GM12874 (cell line): ENCODE results near the gene RGS19.

Experiments used
- TF ChIP-seq, protein P1 (sequence below): IDR thresholded peaks from 2 replicates; pipeline ENCODE4 v1.5.1; 2011; ENCODE audit warnings: low read depth, mild to moderate bottlenecking, control low read depth, low read length, moderate library complexity; ENCODE audit not compliant: insufficient read depth

The RGS19 gene

DNA sequence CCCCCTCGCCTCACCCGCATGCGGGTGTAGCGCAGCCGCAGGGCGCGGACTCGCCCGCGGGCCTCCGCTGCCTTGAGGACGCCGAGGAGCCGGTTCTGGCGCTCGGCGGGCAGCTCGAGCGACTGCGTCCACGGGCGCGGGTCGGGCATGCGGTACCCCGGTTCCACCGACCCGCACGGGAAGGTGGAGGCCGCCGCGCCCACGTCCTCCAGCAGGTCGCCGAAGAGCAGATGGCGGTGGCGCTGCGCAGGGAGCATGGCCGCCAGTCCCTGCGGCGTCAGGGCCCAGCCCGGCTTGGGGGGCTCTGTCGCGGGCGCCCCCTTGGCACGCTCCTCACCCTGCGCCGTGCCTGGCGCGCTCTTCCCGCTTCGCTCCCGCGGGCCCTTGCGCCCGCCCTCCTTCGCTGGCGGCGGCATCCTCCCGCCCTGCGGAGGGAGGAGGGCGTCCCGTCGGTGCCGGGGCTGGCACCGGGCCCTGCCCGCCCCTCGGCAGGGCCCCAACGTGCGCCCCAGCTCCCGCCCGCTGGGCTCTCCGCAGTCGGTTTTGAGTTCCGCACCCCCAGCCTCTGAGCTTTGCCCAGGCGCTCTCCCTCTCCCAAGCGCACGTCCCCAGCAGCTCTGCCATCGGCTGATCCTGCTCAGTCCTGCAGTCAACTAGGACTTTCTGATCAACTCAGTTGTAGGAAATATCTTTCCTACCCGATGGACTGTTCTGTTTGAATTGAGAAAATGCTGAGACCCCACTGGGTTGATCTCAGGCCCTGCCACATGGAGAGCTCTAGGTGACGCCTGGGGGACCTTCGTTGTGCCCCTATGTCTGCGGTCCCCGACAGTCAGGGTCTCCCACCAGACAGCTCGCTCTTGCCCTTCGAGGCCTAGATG is 4.7 kb upstream of the RGS19 start, which contains the start of gene LKAAEAR1:
TSS of gene LKAAEAR1 (minus strand) at position 595 of the 881 bp plus-strand sequence. CDS start at position 416, 179 bp downstream.
- TF ChIP-seq, protein P1, sequence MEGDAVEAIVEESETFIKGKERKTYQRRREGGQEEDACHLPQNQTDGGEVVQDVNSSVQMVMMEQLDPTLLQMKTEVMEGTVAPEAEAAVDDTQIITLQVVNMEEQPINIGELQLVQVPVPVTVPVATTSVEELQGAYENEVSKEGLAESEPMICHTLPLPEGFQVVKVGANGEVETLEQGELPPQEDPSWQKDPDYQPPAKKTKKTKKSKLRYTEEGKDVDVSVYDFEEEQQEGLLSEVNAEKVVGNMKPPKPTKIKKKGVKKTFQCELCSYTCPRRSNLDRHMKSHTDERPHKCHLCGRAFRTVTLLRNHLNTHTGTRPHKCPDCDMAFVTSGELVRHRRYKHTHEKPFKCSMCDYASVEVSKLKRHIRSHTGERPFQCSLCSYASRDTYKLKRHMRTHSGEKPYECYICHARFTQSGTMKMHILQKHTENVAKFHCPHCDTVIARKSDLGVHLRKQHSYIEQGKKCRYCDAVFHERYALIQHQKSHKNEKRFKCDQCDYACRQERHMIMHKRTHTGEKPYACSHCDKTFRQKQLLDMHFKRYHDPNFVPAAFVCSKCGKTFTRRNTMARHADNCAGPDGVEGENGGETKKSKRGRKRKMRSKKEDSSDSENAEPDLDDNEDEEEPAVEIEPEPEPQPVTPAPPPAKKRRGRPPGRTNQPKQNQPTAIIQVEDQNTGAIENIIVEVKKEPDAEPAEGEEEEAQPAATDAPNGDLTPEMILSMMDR, result no peak

DNA sequence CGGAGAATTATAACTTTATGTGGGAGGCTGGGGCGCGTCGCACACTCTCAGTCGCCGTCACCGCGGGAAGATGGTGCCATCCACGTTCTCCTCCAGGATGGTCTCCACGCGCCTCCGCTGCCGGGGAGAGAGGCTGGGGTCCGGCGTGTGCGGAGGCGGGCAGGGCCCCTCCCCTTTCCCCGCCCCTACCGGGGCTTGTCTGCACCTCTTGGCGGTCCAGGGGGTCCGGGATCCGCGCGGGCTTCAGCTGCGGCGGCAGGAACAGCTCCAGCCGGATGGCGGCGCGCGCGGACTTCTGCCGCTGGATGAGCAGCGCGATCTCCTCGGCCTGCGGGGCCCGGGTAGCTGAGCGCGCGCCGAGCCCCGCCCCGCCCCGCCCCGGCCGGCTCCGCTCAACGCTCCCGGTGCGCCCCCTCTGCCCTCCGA is 4.1 kb upstream of the RGS19 start:
- TF ChIP-seq, protein P1, result peak; percentile 82

DNA sequence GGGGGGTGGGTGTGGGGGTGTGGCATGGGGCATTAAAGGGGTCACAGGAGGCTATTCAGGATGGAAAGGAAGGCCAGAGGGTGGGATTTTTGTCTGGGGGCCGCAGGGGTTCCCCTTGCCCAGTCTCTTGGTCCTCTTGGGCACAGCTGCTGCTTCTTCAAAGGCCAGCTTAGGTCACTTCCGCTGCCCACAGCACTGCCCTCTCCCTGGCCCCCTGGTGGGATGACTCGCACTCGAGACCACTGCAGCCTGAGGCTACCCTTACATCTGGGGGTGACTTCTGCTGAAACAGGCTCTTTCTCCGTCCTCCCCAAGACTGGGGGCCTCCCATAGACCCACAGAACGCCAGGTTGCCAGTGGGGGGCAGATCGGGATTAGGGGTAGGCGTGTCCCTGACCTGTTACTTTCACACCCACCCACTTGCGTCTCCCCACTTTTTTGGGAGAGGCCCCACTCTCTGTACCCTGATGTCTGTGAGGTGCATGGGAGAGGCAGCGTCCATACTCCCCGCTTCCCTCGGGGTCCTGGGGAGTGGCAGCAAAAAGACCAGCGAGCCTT is 3.6 kb upstream of the RGS19 start:
- TF ChIP-seq, protein P1, result no peak

DNA sequence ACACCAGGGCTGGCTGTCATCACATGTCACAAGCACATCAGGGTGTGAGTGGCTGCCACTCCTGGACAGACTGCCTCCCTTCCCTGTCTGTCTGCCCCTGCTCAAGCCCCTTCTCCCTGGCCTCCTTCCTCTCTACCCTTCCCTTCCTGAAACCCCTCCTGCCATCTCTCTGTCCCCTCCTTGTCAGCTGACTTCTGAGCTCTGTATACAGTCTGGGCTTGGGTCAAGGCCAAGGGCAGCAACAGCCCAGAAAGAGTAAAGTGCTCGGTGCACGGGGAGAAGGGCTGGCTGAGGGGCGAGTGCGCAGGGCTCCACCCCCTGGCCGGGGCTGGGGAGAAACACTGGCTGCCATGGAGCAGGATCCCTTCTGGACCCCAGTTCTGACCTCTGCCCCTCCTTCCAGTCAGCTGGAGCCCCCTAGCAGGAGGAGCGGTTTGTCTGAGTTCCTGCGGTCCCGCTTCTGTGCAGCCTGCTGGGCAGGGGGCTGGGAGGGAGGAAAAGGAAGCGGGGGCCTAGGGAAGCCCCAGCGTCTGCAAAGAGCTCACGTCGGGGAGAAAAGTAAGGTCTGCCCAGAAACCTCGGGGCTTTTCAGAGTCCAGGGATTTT is 2.9 kb upstream of the RGS19 start:
- TF ChIP-seq, protein P1, result no peak

DNA sequence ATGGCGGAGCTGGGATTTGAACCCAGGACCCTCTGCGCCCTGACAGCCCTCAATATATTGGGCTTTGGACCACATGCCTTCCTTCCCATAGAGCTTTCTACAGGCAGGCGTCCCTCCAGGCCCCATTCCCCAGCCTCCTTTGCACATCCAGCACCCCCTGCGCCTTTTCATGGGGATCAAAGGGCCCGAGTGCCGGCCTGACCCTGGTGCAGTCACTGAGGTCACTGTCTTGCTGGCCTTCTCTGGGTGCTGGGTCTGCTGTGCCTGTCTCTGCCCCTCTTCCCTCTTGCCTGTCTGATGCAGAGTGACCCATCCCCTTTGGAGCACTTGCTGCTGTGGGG is 2.3 kb upstream of the RGS19 start:
- TF ChIP-seq, protein P1, result no peak

DNA sequence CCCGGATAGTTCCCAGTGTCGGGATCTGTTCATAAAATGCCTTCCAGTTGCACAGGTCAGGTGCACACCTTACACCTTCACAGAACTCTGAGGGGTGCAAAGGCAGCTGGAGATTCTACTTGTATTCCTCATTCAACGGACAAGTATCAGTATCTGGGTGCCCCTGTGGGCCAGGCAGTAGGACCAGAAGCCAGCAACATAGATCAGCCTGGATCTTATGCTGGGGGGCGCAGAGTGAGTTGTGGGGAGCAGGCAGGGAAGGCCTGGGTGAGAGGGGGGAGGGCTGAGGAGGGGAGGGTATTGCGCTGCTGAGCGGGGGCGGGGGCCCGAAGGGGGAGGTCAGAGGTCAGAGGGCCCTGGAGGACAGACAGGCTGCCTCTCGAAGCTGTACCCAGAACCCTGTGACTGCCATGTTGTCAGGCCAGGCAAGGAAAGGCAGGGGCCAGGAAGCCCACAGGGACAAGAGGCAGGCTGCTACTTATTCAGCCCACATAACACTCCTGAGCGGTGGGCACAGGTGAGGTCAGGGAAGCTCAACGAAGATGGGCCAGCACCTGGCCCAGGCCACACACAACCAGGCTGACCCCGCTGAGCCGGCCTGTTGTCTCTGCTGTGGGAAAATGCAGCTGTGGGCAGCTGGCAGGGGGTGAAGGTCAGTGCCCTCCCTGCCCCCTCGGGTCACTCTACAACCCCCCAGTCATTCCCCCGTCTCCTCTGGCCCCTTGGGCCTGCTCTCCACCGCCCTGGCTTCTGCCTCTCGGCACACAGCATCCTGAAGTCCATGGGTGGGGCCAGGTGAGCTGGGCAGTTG is 1.7 kb upstream of the RGS19 start:
- TF ChIP-seq, protein P1, result no peak
